ENCODE data around the gene EP400.
"Not testable (repeated sequence)": the region's sequence is repeated elsewhere in the genome, so short reads cannot be mapped to it uniquely, and the experiment has no call there.

The EP400 gene

DNA sequence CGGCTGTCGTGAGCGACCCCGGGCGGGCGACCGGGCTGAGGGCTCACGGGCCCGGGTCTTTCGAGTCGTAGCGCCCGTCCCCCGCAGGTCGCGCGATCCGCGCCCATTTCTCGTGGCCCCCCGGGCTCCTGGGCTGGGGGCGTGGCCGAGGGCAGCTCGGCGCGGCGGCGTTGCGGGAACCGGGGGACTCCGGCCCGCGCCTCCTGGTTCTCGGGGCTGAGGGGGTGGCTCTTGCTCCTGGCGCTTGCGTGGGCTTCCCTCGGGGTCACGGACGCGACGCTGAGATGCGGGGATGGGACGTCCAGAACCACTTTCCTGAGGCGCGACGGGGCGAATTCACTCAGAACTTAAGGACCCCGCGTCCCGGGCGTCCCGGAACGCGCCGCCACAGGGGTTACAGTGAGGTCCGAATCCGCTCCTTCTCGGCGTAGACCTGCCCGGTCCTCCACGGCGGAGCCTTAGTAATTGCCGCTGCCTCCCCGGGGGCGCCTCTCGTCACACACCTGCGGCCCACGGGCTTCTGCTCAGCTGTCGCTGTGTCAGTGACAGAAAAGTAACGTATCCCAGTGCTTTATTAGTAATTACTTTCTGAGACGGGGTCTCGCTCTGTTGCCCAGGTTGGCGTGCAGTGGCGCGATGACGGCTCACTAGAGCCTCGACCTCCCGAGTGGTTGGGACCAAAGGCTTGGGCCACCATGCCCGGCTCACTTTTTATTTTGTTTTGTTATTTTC lies 606 bp downstream of the EP400 start:
- DNase-seq (ENCODE audit: low spot score) = peak; percentile 58
- in situ Hi-C loops (cut with MboI; ENCODE audit: low pct_unique_long_range_greater_than_20kb, low sequenced_read_pairs, unreplicated experiment) = no loop called here
- TF ChIP-seq, protein P1, sequence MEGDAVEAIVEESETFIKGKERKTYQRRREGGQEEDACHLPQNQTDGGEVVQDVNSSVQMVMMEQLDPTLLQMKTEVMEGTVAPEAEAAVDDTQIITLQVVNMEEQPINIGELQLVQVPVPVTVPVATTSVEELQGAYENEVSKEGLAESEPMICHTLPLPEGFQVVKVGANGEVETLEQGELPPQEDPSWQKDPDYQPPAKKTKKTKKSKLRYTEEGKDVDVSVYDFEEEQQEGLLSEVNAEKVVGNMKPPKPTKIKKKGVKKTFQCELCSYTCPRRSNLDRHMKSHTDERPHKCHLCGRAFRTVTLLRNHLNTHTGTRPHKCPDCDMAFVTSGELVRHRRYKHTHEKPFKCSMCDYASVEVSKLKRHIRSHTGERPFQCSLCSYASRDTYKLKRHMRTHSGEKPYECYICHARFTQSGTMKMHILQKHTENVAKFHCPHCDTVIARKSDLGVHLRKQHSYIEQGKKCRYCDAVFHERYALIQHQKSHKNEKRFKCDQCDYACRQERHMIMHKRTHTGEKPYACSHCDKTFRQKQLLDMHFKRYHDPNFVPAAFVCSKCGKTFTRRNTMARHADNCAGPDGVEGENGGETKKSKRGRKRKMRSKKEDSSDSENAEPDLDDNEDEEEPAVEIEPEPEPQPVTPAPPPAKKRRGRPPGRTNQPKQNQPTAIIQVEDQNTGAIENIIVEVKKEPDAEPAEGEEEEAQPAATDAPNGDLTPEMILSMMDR (IDR thresholded peaks at IDR 0.05; ENCODE audit: extremely low read depth, insufficient read depth, missing control alignments) = no peak

DNA sequence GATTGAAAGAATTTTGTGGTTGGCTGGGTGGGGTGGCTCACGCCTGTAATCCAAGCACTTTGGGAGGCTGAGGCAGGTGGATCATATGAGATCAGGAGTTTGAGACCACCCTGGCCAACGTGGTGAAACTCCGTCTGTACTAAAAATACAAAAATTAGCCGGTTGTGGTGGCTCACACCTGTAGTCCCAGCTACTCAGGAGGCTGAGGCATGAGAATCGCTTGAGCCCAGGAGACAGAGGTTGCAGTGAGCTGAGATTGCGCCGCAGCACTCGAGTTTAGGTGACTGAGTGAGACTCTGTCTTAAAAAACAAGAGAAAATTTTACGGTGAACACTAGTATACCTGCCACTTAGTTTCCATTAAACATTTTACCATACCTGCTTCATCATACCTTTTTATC lies 4.1 kb downstream of the EP400 start:
- in situ Hi-C loops (cut with MboI; ENCODE audit: low pct_unique_long_range_greater_than_20kb, low sequenced_read_pairs, unreplicated experiment); DNase-seq (ENCODE audit: low spot score): not testable (repeated sequence)

DNA sequence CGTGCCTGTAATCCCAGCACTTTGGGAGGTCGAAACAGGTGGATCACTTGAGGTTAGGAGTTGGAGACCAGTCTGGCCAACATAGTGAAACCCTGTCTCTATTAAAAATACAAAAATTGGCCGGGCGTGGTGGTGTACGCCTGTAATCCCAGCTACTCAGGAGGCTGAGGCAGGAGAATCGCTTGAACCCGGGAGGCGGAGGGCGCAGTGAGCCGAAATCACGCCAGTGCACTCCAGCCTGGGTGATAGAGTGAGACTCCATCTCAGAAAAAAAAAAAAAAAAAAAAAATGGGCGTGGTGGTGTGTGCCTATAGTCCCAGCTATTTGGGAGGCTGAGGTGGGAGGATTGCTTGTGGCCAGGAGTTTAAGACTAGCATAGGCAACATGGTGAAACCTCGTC lies 4.7 kb downstream of the EP400 start:
- DNase-seq (ENCODE audit: low spot score); in situ Hi-C loops (cut with MboI; ENCODE audit: low pct_unique_long_range_greater_than_20kb, low sequenced_read_pairs, unreplicated experiment): not testable (repeated sequence)

DNA sequence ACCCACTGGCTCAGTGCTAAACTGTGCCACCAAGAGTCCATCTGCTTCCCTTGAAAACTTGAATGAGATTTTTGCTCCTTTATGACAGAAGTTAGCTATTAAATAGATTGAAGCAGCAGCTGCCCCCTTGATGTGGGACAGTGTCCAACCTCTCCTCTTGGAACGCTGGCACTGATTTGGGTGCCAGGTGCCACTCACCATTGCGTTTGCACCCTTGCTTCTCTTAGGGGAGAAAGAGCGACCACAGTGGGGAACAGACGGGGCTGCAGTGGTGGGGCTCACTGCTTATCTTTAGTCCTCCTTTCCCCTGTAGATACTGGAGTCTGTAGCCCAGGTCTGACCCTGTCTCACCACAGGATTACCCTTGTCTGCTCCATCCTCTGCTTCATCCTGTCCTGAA lies 9.4 kb downstream of the EP400 start:
- DNase-seq (ENCODE audit: low spot score) = no peak
- TF ChIP-seq, protein P1 (IDR thresholded peaks at IDR 0.05; ENCODE audit: extremely low read depth, insufficient read depth, missing control alignments) = no peak
- in situ Hi-C loops (cut with MboI; ENCODE audit: low pct_unique_long_range_greater_than_20kb, low sequenced_read_pairs, unreplicated experiment) = no loop called here

DNA sequence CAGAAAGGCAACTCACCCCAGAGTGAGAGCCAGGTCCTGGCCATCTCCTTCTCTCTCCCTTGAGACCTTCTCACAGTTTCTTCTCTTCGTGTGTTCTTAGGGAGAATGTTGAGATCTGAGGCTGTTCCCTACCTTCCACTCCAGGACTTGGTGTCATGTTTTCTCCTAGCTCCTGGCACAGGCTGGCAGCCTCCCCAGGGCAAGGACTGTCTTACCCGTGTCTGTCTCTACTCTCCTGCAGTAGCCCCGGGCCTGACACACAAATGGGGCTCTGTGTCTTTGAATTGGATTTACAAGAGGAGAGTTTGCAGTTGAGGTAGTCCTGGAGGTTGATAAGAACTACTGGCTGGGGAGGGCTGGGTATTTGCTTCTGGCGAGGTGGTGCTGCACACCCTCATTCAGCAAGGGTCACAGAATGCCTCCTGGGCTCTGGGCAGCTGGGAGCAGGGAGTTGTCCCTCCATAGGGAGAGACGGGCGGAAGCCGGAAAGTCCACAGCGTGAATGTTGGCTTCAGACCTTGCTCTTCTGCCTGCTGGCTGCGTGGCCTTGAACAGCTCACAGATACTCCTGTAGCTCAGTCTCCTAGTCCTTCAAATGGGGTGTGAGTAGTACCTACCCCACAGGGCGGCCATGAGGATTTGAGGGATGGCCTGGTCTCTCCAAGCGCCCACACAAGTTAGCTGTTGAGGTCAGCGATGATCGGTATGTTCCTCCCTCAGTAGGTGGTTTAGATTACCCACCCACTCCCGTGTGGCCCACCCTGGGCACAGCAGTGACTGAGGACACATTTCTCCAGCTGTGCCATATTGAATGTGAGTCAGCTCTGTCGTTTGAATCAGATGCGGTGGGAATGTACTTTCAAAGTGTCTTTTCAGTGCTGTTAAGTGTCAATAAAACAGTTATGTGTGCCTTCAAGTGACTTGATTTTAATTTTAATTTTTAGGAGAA lies 10.2 kb downstream of the EP400 start:
- DNase-seq (ENCODE audit: low spot score) = no peak
- in situ Hi-C loops (cut with MboI; ENCODE audit: low pct_unique_long_range_greater_than_20kb, low sequenced_read_pairs, unreplicated experiment) = no loop called here
- TF ChIP-seq, protein P1 (IDR thresholded peaks at IDR 0.05; ENCODE audit: extremely low read depth, insufficient read depth, missing control alignments) = no peak

DNA sequence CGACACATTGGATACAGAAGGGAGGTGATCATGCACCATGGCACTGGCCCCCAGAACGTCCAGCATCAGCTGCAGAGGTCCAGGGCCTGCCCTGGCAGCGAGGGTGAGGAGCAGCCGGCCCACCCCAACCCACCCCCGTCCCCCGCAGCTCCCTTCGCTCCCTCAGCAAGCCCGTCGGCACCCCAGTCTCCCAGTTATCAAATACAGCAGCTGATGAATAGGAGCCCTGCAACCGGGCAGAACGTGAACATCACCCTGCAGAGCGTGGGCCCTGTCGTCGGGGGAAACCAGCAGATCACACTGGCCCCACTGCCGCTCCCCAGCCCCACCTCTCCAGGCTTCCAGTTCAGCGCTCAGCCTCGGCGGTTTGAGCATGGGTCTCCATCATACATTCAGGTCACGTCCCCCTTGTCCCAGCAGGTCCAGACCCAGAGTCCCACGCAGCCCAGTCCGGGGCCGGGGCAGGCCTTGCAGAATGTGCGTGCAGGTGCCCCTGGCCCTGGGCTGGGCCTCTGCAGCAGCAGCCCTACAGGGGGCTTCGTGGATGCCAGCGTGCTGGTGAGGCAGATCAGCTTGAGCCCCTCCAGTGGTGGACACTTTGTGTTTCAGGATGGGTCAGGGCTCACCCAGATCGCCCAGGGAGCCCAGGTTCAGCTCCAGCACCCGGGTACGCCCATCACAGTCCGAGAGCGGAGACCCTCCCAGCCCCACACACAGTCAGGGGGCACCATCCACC lies 11.0 kb downstream of the EP400 start:
- in situ Hi-C loops (cut with MboI; ENCODE audit: low pct_unique_long_range_greater_than_20kb, low sequenced_read_pairs, unreplicated experiment); DNase-seq (ENCODE audit: low spot score): not testable (repeated sequence)

DNA sequence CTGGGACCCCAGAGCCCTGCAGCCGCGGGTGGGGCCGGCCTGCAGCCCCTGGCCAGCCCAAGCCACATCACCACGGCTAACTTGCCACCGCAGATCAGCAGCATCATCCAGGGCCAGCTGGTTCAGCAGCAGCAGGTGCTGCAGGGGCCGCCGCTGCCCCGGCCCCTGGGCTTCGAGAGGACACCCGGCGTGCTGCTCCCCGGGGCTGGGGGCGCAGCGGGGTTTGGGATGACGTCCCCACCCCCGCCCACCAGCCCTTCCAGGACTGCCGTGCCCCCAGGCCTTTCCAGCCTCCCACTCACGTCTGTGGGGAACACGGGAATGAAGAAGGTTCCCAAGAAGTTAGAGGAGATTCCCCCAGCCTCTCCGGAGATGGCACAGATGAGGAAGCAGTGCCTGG lies 11.6 kb downstream of the EP400 start:
- in situ Hi-C loops (cut with MboI; ENCODE audit: low pct_unique_long_range_greater_than_20kb, low sequenced_read_pairs, unreplicated experiment) = not testable (repeated sequence)

DNA sequence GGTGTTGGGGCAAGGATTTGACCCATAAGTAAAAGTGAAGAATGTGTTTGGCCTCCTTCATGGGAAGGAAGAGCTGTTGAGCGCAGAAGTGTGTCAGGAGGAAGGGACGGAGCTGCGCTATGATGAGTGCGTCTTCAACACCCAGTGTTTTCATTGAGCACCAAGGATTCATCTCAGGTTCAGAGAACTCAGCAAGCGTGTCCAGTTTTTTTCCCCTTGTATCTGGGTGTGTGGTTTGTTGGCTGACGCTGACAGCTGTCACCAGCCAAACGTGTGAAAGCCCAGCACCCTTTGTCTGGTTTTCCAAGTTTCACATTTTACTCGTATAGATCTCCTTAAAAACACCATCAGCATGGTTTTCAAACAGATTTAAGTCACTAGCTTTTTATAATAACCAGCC lies 12.3 kb downstream of the EP400 start:
- TF ChIP-seq, protein P1 (IDR thresholded peaks at IDR 0.05; ENCODE audit: extremely low read depth, insufficient read depth, missing control alignments) = no peak
- no peak for DNase-seq (ENCODE audit: low spot score)
- in situ Hi-C loops (cut with MboI; ENCODE audit: low pct_unique_long_range_greater_than_20kb, low sequenced_read_pairs, unreplicated experiment) = no loop called here

More for the DNA sequence above, 11.6 kb downstream of the EP400 start:
- DNase-seq (ENCODE audit: low spot score) = not testable (repeated sequence)
